Left forelimb (tissue), 1 donor: ENCODE measurements around the gene SNTB2.
A peak's percentile ranks its signal among the peaks of the same experiment; 100 is the strongest.
"Not testable (repeated sequence)": the region's sequence is repeated elsewhere in the genome, so short reads cannot be mapped to it uniquely, and the experiment has no call there.

Experiments used
- DNase-seq: peaks from one replicate; pipeline ENCODE4 v3.0.0-alpha.2; 2018; ENCODE audit warnings: low spot score

The SNTB2 gene

GRCh38 chr16:69291657-69292056 lies 104.7 kb downstream of the SNTB2 start:
- DNase-seq: not testable (repeated sequence)

- no peak for DNase-seq
Measured at GRCh38 chr16:69293401-69293800, 106.4 kb downstream of the SNTB2 start.

GRCh38 chr16:69294051-69294450 lies 107.1 kb downstream of the SNTB2 start:
- no peak for DNase-seq

- not testable (repeated sequence) for DNase-seq
Measured at GRCh38 chr16:69296771-69297170, 109.8 kb downstream of the SNTB2 start.

GRCh38 chr16:69298261-69298660 lies 111.3 kb downstream of the SNTB2 start:
- DNase-seq: no peak

GRCh38 chr16:69301187-69301586 lies 114.2 kb downstream of the SNTB2 start:
- DNase-seq: no peak

GRCh38 chr16:69301861-69302260 lies 114.9 kb downstream of the SNTB2 start:
- DNase-seq: no peak

GRCh38 chr16:69302301-69302700 lies 115.3 kb downstream of the SNTB2 start:
- no peak for DNase-seq

- no peak for DNase-seq
Measured at GRCh38 chr16:69306031-69306430, 119.1 kb downstream of the SNTB2 start.

- DNase-seq: no peak
Measured at GRCh38 chr16:69307091-69307490, 120.1 kb downstream of the SNTB2 start.

GRCh38 chr16:69307856-69308255 lies 120.9 kb downstream of the SNTB2 start:
- DNase-seq: no peak

GRCh38 chr16:69309316-69309715 lies 122.4 kb downstream of the SNTB2 start:
- DNase-seq: no peak

- peak; percentile 99 for DNase-seq
Measured at GRCh38 chr16:69310653-69311532, 123.9 kb downstream of the SNTB2 start, which contains the start of gene VPS4A. TSS of gene VPS4A (plus strand) at chr16:69311350. CDS start at chr16:69311512, 162 bp downstream.

- peak; percentile 77 for DNase-seq
Measured at GRCh38 chr16:69311533-69312387, 124.8 kb downstream of the SNTB2 start.

- DNase-seq: no peak
Measured at GRCh38 chr16:69313469-69313868, 126.5 kb downstream of the SNTB2 start.

GRCh38 chr16:69314534-69314933 lies 127.6 kb downstream of the SNTB2 start:
- no peak for DNase-seq

- no peak for DNase-seq
Measured at GRCh38 chr16:69315486-69316311, 128.7 kb downstream of the SNTB2 start.

- no peak for DNase-seq
Measured at GRCh38 chr16:69316595-69317034, 129.7 kb downstream of the SNTB2 start.

GRCh38 chr16:69318177-69318910 lies 131.4 kb downstream of the SNTB2 start:
- no peak for DNase-seq

- DNase-seq: no peak
Measured at GRCh38 chr16:69318911-69319289, 131.9 kb downstream of the SNTB2 start.

GRCh38 chr16:69319381-69319780 lies 132.4 kb downstream of the SNTB2 start:
- no peak for DNase-seq
